GM10248 (cell line): ENCODE measurements around the gene HERC3.
A peak's percentile ranks its signal among the peaks of the same experiment; 100 is the strongest.

Experiments
- CTCF ChIA-PET: fragments of 300-600 bp; sonication (Branson Sonifier 250); formaldehyde crosslinking; extraction: SDS; loops from one replicate; lab custom pipeline; 2021; ENCODE audit warnings: antibody characterized with exemption; lab: Yijun Ruan, JAX
- POLR2A ChIA-PET: fragments of 350-650 bp; sonication (Branson Sonifier 250); formaldehyde crosslinking; extraction: SDS; loops from one replicate; lab custom pipeline; 2020; ENCODE audit warnings: antibody characterized with exemption; lab: Yijun Ruan, JAX
- DNase-seq: peaks from one replicate; pipeline ENCODE4 v3.0.0; 2012; ENCODE audit errors: extremely low spot score
- CTCF ChIP-seq: IDR thresholded peaks from 2 replicates; pipeline ENCODE4 v1.5.1; 2012; ENCODE audit warnings: mild to moderate bottlenecking, low read depth; ENCODE audit errors: extremely low read depth, missing control alignments, control extremely low read depth

Gene HERC3

GRCh38 chr4:88660446-88661294, 68.4 kb downstream of the HERC3 start:
- DNase-seq: no peak
- CTCF ChIA-PET: interaction anchor here (2.7 to 4.5 kb wide), 2 partner anchors 17 to 121 kb away, joined by 7 to 22 read pairs; no protein-coding TSS in a partner anchor
- TF ChIP-seq CTCF: no peak
- POLR2A ChIA-PET: no interaction called here

GRCh38 chr4:88661739-88662138, 69.5 kb downstream of the HERC3 start:
- POLR2A ChIA-PET: no interaction called here
- DNase-seq: no peak
- no peak for TF ChIP-seq CTCF

GRCh38 chr4:88672987-88673386, 80.7 kb downstream of the HERC3 start:
- DNase-seq: peak; percentile 16
- TF ChIP-seq CTCF: peak; percentile 55
- ChIA-PET CTCF (interaction anchor here (0.9 to 2.0 kb wide), 12 partner anchors 8 to 351 kb away, joined by 3 to 11 read pairs (median 4); no protein-coding TSS in a partner anchor), POLR2A (no interaction called here)

More at GRCh38 chr4:88661739-88662138, 69.5 kb downstream of the HERC3 start:
- CTCF ChIA-PET: interaction anchor here (1.1 to 4.5 kb wide), 3 partner anchors 11 to 122 kb away, joined by 4 to 22 read pairs (median 7); no protein-coding TSS in a partner anchor

- CTCF ChIA-PET: interaction anchor here (0.9 to 2.0 kb wide), 7 partner anchors 7 to 350 kb away, joined by 3 to 11 read pairs (median 4); no protein-coding TSS in a partner anchor
- DNase-seq: no peak
- POLR2A ChIA-PET: no interaction called here
- no peak for TF ChIP-seq CTCF
These were observed 81.6 kb downstream of the HERC3 start for GRCh38 chr4:88673886-88674285.

GRCh38 chr4:88674565-88674964, 82.3 kb downstream of the HERC3 start:
- DNase-seq: no peak
- CTCF ChIA-PET: interaction anchor here (2.0 kb wide), 1 partner anchor 11 kb away, joined by 11 read pairs; no protein-coding TSS in a partner anchor
- TF ChIP-seq CTCF: no peak
- POLR2A ChIA-PET: no interaction called here

GRCh38 chr4:88674979-88675378, 82.7 kb downstream of the HERC3 start:
- POLR2A ChIA-PET: no interaction called here
- no peak for DNase-seq
- no peak for TF ChIP-seq CTCF
- CTCF ChIA-PET: no interaction called here
